ENCODE measurements around the gene DLX5. TPM values are rescaled to one million over a fixed set of nuclear protein-coding genes. Genes with fewer than 3 reads are reported as not detected.

DLX5 gene
- total RNA-seq, 2 experiments from 2014 or later = not detected

GRCh38 chr7:96991546-96992191, 33.0 kb downstream of the DLX5 start:
- peaks cover under 1% of the 10 kb centered on the region for H3K4me1 Mint-ChIP-seq (ENCODE audit: low read depth)
- intact Hi-C loops (cut with micrococcal nuclease) = loop anchor here (5.0 kb wide), 1 partner anchor 36 kb away; no protein-coding TSS in a partner anchor
- ChIA-PET POLR2A (no interaction called here), CTCF (interaction anchor here (5.7 kb wide), 1 partner anchor 35 kb away, joined by 22 read pairs; no protein-coding TSS in a partner anchor)
- DNase-seq = no peak
- no peak overlapping the region for H3K27ac Mint-ChIP-seq
- H3K9me3 Mint-ChIP-seq = peaks cover under 1% of the 10 kb centered on the region
- no peak for ATAC-seq
- H3K27me3 Mint-ChIP-seq = peaks cover 78% of the 10 kb centered on the region
- no peaks in the 10 kb centered on the region for H3K36me3 Mint-ChIP-seq (ENCODE audit: low read depth)
- TF ChIP-seq CTCF (IDR thresholded peaks at IDR 0.05) = no peak
- H3K4me3 Mint-ChIP-seq = no peak overlapping the region

- intact Hi-C loops (cut with micrococcal nuclease) = loop anchor here (5.0 kb wide), 1 partner anchor 37 kb away; no protein-coding TSS in a partner anchor
- no peak for TF ChIP-seq CTCF (IDR thresholded peaks at IDR 0.05)
- ATAC-seq (no peak), DNase-seq (no peak)
- Mint-ChIP-seq H3K27me3 (peaks cover 72% of the 10 kb centered on the region), H3K9me3 (no peaks in the 10 kb centered on the region), H3K27ac (no peak overlapping the region), H3K36me3 (ENCODE audit: low read depth) (no peaks in the 10 kb centered on the region), H3K4me3 (no peak overlapping the region), H3K4me1 (ENCODE audit: low read depth) (no peaks in the 10 kb centered on the region)
- CTCF ChIA-PET = interaction anchor here (5.7 kb wide), 1 partner anchor 37 kb away, joined by 22 read pairs; no protein-coding TSS in a partner anchor
- POLR2A ChIA-PET = interaction anchor here (0.9 kb wide), 1 partner anchor 15 kb away, joined by 3 read pairs; no protein-coding TSS in a partner anchor
Measured at GRCh38 chr7:96989859-96990317, 34.7 kb downstream of the DLX5 start.

DNA sequence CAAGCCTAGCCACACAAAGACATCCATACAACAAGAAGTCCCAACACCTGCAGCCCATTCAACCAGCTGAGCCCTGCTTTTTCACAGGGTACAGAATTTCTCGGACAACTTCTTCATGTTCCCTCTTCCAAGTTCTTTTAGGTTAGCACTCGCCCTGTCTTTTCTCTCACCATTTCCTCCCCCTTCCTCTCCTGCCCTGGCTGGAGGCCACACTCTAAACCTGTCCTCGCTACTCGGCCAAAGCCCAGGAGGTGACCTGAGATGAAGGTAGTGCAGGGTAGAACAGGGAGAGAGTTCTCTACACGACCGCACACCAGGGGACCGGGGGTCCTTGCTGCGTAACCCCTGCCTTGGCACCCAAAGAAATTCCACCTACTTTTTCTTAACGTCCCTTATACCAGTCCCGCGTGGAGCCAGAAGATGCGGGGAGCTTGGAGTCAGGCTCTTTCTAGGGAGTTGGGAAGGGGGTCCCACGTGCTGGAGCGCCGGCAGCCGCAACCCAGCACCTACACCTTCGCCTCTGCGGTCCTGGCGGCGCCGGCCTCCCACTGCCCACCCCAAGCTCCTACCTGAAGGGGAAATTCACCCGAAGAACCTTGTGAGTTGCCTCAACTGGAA, 35.3 kb downstream of the DLX5 start:
- DNase-seq (no peak), ATAC-seq (no peak)
- ChIA-PET CTCF (interaction anchor here (0.7 to 5.7 kb wide), 2 partner anchors 38 to 451 kb away, joined by 3 to 22 read pairs; no protein-coding TSS in a partner anchor), POLR2A (no interaction called here)
- Mint-ChIP-seq H3K9me3 (no peaks in the 10 kb centered on the region), H3K27me3 (peaks cover 70% of the 10 kb centered on the region), H3K27ac (no peak overlapping the region), H3K4me1 (ENCODE audit: low read depth) (no peaks in the 10 kb centered on the region), H3K36me3 (ENCODE audit: low read depth) (no peaks in the 10 kb centered on the region), H3K4me3 (no peak overlapping the region)
- TF ChIP-seq CTCF (IDR thresholded peaks at IDR 0.05) = no peak
- intact Hi-C loops (cut with micrococcal nuclease) = no loop called here

DNA sequence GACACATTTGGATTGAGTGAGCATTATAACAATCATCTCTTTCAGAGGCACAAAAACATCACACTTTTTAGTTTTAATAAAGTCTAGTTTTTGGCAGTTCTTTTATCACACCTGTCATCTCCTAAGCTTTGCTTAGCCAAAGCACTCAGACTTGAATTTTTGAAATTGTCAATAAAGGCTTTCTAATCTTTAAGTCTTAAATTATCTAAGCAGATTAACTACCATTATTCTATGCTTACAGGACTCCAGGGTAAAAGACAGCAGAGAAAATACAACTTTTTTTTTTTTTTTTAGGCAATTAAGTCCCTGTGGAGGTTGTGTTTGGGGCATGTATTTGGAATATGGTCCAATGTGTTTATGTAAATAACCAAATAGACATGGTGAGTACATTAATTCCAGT, 36.9 kb downstream of the DLX5 start:
- Mint-ChIP-seq H3K27me3 (peaks cover 59% of the 10 kb centered on the region), H3K9me3 (no peaks in the 10 kb centered on the region), H3K27ac (no peak overlapping the region), H3K4me1 (ENCODE audit: low read depth) (no peaks in the 10 kb centered on the region), H3K4me3 (no peak overlapping the region), H3K36me3 (ENCODE audit: low read depth) (no peaks in the 10 kb centered on the region)
- intact Hi-C loops (cut with micrococcal nuclease) = no loop called here
- ATAC-seq = no peak
- ChIA-PET POLR2A (no interaction called here), CTCF (interaction anchor here (1.0 to 5.7 kb wide), 4 partner anchors 11 to 42 kb away, joined by 3 to 22 read pairs (median 4); no protein-coding TSS in a partner anchor)
- DNase-seq = no peak
- no peak for TF ChIP-seq CTCF (IDR thresholded peaks at IDR 0.05)

- ATAC-seq (no peak), DNase-seq (no peak)
- H3K27me3 Mint-ChIP-seq = peaks cover 54% of the 10 kb centered on the region
- CTCF ChIA-PET = interaction anchor here (1.4 kb wide), 1 partner anchor 35 kb away, joined by 4 read pairs; no protein-coding TSS in a partner anchor
- no peak overlapping the region for H3K27ac Mint-ChIP-seq
- H3K36me3 Mint-ChIP-seq (ENCODE audit: low read depth) = no peaks in the 10 kb centered on the region
- intact Hi-C loops (cut with micrococcal nuclease) = no loop called here
- TF ChIP-seq CTCF (IDR thresholded peaks at IDR 0.05) = no peak
- H3K4me1 Mint-ChIP-seq (ENCODE audit: low read depth) = no peaks in the 10 kb centered on the region
- no peak overlapping the region for H3K4me3 Mint-ChIP-seq
- POLR2A ChIA-PET = no interaction called here
- no peaks in the 10 kb centered on the region for H3K9me3 Mint-ChIP-seq
Measured at GRCh38 chr7:96986901-96987300, 37.7 kb downstream of the DLX5 start.

All from activated CD8-positive, alpha-beta T cell treated with anti-CD3 and anti-CD28 coated beads for 36 hours (primary cell).